Activated CD4-positive, alpha-beta T cell treated with anti-CD3 and anti-CD28 coated beads, Interleukin-2, amount 50 U/mL, for 4 hours (primary cell): ENCODE results near the gene SMIM43.
"Not testable (repeated sequence)": the region's sequence is repeated elsewhere in the genome, so short reads cannot be mapped to it uniquely, and the experiment has no call there.

Experiments
- DNase-seq, 2 experiments: peaks; one replicate each; pipeline ENCODE4 v3.0.0-alpha.2; 2020

SMIM43 gene

DNA sequence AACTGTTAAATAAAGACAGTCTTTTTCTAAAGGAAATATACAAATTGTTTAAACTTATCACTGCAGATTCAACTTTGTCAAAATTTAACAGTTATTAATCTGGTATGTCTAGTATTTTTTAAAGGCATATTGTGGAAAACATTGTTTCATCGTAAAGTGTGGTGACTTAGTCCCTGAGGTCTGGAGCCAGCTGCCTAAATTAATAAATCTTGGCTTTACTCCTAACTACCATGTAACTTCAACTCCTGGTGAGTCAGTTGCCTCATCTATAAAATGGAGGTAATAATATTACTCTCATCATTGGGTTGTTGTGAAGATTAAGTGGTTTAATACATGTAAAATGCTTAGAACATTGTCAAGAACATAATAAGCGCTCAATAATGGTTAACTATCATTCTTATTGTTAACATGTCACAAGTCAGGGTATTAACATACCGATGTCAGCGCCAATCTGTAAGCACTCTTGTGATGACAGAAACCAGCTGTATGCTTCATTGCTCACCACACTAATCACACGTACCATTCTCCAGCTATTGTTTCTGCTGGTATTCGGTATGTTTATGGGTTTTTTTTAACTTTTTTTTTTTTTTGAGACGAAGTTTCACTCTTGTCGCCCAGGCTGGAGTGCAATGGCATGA, 14.1 kb upstream of the SMIM43 start:
- DNase-seq = no peak

DNA sequence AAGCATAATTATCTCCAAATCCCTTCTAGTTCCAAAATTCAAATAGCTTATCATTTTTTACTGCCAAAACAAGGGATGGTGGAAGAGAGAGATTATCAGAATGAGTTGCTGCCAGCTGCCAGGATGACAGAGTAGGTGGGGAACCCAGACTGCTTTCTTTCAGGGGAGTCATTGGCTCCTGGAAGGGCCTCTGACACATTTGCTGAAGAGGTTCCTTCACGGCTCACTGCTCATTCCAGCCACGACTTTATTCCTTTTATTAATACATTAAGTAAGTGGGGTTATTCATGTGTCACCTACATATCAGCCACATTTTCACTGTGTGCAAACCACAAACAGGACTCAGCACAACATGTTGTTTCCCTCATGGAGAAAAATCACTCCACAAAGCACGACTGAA, 12.7 kb upstream of the SMIM43 start:
- no peak for DNase-seq

DNA sequence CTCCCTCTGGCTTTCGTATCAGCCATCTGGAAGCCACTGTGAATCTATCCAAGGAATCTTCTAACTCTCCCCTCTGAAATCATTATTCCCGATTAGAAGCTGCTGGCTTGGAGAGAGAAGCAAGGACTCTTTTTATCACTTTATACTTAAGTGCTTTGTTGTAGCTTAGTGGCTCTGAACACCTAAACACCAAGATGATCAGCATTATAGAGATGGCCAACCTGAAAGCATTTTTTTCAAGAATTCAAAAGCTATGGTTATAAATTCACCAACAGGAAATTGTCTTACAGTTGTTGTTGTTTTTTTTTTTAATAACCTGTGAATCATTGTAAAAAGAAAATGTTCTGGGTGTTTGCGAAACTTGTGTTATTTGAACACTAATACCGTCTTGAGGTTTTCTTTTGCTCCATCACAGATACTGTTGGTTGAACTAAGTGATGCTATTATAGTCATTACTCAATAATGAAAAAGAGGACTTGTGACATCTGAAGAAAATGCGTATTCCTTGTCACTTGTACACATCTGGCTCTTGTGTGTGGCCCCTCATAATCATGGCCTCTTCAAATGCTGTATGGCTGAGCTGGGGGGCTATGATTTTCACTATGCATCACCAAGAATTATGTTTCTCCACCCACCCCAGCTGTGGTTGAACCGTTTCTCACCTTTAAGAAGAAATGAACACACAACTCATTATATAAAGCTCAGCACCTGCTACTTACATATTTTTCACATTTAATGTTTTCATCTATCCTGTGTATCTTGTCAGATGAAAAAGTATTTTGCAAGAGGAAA, 11.8 kb upstream of the SMIM43 start:
- DNase-seq = no peak

DNA sequence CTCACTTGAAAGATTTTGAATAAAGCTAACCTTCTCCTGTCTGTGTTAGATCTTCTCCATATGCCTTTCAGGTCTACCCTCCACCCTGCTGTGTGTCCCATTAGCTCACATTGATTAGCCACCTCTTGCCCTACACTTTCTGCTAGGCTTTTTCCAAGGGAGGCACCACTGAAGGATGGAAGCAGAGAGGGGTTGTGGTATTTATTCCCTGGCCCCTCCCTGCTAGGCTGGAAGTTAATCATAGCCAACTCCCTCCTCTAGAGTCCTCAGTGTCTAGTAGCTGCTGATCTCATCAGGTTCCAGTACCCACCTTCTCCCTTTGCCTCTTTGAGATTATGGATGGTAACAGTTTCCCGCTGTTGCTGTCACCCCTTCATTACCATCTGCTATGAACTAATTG, 8.9 kb upstream of the SMIM43 start:
- DNase-seq = no peak

DNA sequence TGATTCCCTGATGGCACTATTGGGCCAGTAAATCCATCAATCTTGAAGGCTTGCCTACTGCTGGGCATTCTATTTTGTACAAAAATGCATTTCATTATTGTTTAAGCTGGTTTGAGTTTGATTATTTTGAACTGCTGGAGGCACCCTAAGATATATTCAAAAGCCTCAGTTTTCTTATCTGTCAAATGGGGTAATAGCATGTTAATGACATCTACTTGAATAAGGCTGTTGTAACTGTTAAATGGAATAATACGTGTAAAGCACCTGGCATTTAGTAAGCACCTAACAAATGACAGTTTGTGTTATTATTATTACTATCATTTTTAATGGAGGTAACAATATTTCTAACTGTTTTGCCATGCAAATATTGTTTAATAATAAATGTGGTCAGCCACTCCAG, 6.9 kb upstream of the SMIM43 start:
- no peak for DNase-seq

DNA sequence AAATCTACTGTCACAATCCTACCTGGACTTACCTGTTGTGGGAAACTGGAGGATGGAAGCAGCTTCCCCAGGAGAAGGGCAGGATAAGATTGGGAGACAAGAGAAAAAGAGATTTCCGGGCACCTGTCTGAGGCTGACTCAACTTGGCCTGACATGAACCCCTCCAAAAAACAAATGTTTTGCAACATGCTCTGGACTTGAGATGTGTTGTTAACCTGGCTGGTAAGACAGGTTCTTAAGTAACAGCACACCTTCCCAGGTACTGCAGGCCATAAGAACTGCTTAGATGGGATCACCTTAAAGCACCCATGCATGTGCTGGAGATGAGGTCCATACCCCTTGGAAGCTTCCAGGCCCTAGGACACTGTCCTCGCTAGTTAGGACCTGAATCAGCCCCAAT, 4.4 kb upstream of the SMIM43 start:
- no peak for DNase-seq

DNA sequence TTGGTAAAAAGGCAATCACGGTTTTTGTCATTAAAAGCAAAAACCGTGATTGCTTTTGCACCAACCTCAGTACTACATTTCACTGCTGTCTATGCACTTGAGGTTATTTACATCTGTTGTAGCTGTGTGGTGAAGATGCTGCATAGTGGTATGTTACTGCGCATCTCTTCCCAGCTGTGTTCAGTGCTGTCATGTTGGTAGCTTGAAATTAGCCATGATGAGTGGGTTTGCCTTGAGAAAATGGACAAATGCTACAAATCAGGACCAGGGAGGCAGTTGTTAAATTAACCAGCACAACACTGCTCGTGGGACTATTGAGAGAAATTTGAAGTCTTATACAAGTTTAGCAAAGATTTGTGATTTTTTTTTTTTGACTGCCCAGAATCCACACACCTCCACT, 2.2 kb upstream of the SMIM43 start:
- no peak for DNase-seq

DNA sequence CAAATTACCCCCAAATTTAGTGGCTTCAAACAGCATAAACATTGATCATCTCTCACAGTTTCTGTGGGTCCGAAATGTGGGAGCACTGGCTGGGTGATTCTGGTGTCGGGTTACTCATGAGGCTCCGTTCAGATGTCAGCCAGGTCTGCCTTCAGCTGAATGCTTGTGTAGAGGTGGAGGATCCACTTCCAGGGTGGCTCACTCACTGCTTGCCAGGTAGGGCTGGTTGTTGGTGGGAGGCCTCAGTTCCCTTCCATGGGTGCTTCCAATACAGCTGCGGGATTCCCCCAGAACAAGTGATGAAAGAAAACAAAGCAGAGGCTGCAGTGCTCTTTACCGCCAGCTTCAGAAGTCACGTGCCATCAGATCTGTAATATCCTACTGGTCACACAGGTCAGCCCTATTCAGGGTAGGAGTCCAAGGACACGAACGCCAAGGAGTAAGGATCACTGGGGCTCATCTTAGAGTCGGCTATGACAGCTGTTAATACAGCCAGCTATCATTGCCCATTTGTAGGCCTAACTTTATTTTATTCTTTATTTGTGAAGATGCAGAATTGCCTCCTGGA, 1.1 kb upstream of the SMIM43 start:
- DNase-seq = no peak

DNA sequence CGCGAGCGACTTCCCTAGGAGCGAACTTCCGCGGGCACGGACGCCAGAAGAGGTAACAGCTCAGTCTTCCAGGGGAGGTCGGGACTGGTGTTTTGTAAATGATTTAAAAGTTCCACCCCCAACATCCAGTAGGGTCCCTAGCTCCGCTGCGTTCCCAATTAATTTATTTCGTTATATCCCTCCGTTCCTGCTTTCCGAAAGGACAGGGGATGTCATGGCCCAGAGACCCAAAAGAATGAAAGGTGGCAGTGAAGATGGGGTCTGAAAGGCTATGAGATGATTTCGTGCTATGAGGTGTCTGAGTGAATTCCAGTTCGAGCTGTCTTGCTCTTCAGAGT, 373 bp upstream of the SMIM43 start:
- DNase-seq = no peak

DNA sequence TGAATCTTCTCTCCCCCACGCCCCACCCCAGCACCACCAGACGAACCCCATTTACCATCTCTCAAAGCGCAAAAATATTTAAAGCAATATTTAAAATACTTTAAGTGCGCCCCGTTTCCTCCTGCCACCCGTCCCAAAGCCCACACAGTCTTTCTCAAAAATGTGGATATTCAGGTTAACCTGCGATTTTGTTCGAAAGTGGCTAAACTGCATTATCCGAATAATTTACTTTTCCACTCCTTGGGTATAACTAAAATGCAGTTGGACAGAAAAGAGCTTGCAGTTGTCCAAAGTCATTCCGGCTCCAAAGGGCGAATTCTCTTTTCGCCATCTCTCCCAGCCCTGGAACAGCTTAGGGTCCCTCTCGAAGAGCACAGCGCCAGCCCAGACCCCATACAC, 662 bp downstream of the SMIM43 start:
- no peak for DNase-seq

DNA sequence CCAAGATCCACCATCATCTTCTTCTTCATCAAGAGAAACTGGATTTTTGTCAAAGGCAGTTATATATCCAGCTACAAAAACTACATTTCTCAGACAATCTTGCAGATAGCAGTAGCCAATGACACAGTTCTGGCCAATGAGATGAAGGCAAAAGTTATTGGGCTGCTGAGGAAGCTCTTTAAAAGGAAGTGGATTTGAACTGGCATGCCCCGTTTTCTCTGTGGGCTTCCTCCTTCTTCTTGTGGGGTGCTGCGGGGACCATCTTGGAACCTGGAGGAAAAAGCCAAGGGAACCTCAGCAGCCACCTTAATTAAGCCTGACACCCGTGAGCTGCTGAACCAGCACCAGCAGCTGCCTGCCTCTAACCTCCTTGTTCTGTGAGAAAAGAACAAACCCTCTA, 4.8 kb downstream of the SMIM43 start:
- DNase-seq = no peak

DNA sequence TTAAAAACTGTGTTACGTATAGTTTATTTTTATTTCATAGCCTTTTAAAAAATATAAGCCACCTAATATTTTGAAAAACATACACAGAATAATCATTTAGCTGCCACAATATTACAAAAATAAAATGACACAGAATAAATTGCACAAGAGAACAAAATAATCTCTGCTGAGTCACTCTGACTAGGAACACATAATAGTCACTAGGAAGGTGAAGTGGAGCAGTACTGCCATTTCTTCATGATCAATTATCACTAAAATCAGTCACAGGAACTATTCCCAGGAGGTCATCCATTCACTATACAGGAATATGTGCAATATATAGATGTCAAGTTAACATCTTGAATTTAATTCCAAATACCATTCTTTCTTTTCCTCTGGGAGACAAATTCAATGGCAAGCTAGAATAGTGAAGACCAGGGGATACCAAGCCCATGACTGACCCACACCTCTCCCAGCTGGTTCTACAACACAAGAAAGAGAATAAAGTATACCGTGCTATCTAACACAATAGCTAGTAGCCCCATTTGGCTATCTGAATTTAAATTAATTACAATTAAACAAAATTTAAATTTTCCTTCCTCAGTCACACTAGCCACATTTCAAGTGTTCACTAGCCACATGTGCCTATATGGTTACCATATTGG, 5.9 kb downstream of the SMIM43 start:
- DNase-seq = no peak

DNA sequence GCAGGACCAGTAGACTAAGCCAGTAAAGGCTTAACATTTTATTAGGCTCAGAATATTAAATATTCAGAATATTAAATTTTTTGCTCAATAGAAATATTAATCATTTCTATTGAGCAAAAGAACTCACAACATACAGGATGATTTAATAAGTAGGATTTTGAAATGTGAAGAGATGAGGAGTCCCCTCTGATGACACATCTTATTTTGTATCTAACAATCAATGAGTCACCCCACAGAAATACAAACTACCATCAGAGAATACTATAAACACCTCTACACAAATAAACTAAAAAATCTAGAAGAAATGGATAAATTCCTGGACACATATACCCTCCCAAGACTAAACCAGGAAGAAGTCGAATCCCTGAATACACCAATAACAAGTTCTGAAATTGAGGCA, 12.8 kb downstream of the SMIM43 start:
- DNase-seq = not testable (repeated sequence)

DNA sequence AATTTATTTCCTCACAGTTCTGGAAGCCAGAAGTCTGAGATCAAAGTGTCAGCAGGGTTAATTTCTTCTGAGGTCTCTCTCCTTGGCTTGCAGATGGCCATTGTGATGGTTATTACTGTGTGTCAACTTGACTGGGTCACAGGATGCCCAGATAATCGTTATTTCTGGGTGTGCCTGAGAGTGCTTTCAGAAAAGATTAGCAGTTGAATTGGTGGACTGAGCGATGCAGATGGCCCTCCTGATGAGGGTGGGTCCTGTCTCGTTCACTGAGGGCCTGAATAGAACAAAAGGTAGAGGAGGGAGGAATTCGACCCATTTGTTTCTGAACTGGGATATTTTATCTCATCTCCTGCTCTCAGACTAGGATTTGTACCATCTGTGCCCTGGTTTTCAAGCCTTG, 15.7 kb downstream of the SMIM43 start:
- no peak for DNase-seq

DNA sequence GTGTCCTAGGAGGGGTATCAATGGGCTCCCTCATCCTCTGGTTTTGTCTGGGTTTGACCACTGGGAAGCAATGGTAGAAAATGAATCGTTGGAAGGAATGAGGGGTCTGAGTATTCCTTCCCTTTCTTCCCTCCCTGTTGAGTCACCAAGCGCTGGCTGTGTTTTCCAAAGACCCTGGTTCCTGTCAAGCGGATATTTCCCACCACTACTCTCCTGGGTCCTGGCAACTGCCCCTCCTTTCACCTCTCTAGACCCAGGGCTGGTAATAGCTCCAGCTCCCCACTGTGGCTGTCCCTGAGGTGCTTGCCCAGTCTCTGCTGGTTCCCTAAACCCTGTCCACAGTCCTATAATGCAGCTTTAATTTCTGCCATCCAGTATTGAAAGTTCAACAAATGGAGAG, 22.2 kb downstream of the SMIM43 start:
- no peak for DNase-seq

DNA sequence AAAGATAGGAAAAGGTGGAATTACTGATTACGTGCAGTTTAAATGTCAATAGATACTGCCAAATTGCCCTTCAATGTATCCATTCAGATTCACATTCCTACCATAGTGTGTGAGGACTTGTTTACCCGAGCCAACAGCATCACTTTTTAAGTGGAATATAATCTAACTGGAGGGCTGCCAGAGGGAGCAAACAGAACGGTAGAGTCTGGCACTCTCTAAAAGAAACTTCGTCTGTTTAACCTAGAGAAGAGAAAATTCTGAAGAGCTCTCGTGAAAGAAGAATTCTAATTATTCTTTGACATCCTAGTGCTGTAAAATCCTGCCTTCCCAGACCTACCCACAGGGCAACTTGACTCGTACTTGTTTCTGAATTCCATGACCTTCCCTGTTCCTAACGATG, 23.2 kb downstream of the SMIM43 start:
- no peak for DNase-seq

DNA sequence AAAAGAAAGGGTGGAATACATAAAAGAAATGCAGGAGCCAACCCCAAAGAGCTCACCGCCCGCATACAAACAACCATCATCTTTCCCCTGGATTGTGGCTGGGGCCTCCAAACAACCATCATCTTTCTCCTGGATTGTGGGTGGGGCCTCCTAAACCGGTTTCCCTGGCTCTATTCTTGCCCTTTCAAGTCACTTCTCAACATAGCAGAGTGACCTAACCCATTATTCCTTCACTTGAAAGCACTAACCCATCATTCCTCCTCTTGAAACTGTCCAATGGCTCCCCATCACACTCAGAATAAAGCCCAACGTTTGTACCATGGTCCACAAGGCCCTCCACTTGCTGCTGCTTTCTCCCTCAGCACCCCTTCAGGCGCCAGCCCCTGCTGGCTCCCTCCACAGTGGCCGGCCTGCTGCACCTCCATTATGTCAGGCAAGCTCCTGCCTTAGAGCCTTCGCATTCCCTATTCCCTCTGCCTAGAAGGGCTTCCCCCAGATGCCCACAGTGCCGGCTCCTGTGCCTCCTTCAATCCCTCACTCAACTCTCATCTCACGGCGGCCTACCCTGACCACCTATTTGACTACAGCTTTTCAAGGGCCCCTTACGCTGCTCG, 24.1 kb downstream of the SMIM43 start:
- no peak for DNase-seq

DNA sequence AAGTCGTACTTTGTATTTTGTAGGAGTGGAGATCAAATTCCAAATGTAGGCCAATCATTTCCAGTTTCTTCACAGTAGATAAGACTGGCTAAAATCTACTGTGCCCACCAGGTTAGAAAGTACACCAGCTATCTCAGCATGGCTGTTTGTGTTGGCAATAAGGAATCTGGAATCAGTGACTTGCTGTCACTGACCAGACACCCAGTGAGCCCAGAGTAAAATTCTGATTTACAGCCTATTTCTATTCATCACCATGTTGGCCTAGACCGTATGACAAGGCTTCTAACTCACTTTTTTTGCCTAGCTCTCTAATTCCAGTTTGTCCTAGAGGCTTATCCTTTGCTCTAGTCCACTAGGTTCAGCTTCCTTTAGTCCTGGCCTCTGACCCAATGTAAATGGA, 25.4 kb downstream of the SMIM43 start:
- DNase-seq = no peak

DNA sequence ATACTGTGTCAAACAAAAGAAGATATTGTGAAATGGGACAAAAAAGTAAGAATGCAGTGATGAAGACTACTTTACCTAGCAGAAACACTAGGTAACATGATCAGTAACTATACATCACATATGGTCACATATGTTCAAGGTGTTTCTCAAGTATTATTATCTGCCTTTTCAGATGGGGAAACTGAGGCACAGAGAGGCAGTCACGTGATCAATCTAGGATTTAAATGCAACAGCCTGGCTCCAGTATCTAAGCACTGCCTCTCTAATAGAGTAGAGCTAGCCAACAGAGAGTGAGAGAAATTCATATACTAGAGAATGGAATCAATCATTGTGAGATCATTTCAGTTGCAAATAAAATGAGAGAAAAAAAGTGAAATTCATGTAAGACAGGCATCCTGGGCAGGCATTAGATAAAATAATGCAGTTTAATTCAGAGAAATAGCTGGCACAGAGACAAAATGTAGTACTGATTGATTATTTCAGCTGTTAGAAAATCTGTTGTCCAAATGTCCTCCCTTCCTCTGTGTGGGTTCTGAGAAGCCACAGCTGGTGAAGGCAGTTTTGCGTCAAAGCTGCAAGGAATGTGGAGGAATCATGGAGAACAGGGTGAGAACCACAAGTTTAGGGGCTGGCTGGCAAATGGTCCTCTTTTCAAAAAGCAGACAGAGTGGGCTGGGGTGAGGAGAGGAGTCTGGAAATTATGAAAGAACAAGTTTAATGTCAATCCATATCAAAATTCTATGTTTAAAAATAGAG, 26.0 kb downstream of the SMIM43 start:
- no peak for DNase-seq

DNA sequence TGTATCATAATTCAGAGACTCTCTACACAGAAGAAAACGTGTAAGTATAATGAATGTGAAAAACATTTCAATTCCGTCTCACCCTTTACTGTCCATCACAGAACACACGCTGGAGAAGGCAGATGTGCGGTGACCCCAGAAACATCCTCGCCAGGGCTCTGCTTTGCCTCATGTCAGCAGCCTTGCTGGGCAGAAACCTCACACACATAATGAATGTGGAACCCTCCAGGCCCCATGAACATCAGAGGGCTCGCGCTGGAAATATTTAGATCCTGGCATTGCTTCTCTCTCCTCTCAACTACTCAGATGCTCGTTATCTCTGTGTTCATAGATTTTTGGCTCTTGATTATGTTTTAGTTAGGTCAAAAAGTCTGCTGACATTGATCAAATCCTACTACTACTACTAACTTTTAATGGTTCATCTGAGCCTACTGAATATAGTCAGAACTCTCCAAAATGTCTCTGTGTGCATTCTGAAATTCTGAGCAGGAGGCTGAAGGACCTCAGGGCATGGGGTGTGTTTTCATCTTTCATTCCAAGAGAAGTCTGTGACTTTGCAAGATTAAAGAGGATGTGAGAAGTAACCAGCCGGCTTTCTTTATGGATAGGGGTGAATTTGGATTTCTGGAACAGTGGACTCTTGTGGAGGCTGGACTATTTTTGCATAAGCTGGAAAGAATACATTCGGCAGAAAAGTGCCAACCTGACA, 27.0 kb downstream of the SMIM43 start:
- no peak for DNase-seq

DNA sequence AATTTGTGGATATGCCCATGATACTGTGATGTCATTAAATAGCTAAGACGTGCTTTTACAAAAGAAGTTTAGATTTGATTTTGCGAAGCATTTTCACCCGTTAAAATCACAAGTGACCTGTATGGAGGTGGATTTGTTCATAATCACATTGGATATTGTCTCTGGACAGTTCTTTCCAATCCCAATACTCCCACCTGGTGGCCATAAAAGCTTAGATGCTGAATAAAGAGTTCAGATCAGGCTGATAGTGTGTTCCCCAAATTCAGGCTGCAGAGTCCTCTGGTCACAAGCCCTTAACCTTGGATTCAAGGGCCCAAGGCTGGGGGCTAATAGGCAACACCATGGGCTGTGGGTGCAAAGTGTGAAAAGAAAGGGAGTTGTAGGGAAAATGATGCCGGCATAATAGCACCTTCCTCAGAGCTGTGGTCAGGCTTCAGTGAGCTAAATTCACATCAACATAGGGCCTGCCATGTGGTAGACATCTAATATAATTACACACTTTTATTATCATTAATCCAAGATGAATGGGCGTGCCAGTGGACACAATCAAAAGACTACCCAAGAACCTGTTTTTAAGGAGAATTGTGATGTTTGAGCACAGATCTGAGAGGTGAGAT, 28.1 kb downstream of the SMIM43 start:
- DNase-seq = no peak

DNA sequence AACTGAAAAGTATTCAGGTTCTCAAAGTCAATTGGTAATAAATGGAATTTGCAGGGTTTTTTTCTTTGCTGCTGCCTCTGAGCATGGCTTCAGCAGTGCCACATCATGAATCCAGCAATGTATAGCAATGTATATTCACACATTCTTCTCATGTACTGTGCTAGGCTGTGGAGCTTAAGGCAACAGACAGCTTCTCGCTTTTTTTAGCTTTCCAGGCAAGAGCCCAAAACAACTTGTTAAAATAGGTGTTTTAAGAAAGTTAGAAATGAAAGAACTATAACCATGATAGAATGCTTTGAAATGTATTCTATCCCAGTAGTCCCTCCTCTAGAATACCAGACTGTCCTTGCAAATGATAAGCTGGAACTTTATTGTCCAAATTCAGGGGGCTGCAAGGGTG, 30.4 kb downstream of the SMIM43 start:
- DNase-seq = no peak
